Peyer's patch (tissue), 4 donors: ENCODE data around the gene OSBPL10.

Experiments used
- CTCF ChIP-seq, 6 experiments: fragments of 450-650 bp in 4 of 6; fragments of 200-600 bp in 2 of 6; sonication (generic) in 1 of 6; IDR thresholded peaks; one replicate each; pipeline ENCODE4 v1.5.1; 2017 to 2019; ENCODE audit warnings: antibody characterized with exemption in 6 of 6, mild to moderate bottlenecking in 3 of 6, moderate library complexity in 1 of 6
- POLR2A ChIP-seq, 2 donors: fragments of 450-650 bp; IDR thresholded peaks; one replicate each; pipeline ENCODE4 v1.5.1; 2017; ENCODE audit warnings: antibody characterized with exemption in 2 of 2, mild to moderate bottlenecking in 2 of 2, moderate library complexity in 2 of 2

GRCh38 chr3:31868236-31868635 lies 112.8 kb downstream of the OSBPL10 start:
- TF ChIP-seq CTCF (IDR thresholded peaks at IDR 0.05) (no peak), POLR2A (IDR thresholded peaks at IDR 0.05) (no peak)
